ENCODE measurements around the gene MMP20.

MMP20 gene

DNA sequence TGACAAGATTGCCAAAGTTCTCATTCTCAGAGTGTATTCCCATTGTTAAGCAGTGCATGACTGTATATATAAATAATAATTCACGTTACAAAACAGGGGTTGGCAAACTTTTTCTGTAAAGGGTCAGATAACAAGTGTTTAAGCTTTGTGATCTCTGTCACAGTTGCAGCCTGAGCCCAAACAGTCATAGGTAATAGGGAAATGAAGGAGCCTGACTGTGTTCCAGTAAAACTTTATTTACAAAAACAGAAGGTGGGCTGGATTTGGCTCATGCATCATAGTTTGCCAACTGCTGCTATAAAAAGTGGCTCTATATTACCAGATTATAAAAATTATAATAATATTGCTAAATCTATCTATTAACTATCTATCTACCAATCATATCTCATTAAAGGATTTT lies 98.1 kb downstream of the MMP20 start:
- TF ChIP-seq EGR1 (IDR thresholded peaks at IDR 0.05) (no peak), TCF12 (IDR thresholded peaks at IDR 0.05; ENCODE audit: low read depth) (no peak), RAD21 (IDR thresholded peaks at IDR 0.05; ENCODE audit: low read depth) (no peak), CREB1 (IDR thresholded peaks at IDR 0.05; ENCODE audit: low read depth) (no peak), TAF1 (IDR thresholded peaks at IDR 0.05; ENCODE audit: low read depth) (no peak), CEBPB (IDR thresholded peaks at IDR 0.05) (no peak), EP300 (IDR thresholded peaks at IDR 0.05; ENCODE audit: borderline replicate concordance) (no peak), NFIC (IDR thresholded peaks at IDR 0.05) (no peak)
- TF ChIP-seq, protein P1, sequence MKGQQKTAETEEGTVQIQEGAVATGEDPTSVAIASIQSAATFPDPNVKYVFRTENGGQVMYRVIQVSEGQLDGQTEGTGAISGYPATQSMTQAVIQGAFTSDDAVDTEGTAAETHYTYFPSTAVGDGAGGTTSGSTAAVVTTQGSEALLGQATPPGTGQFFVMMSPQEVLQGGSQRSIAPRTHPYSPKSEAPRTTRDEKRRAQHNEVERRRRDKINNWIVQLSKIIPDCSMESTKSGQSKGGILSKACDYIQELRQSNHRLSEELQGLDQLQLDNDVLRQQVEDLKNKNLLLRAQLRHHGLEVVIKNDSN (IDR thresholded peaks at IDR 0.05): no peak
